ENCODE data around the gene RBM4B.
A peak's percentile ranks its signal among the peaks of the same experiment; 100 is the strongest.
"Not testable (repeated sequence)": the region's sequence is repeated elsewhere in the genome, so short reads cannot be mapped to it uniquely, and the experiment has no call there.

The RBM4B gene

DNA sequence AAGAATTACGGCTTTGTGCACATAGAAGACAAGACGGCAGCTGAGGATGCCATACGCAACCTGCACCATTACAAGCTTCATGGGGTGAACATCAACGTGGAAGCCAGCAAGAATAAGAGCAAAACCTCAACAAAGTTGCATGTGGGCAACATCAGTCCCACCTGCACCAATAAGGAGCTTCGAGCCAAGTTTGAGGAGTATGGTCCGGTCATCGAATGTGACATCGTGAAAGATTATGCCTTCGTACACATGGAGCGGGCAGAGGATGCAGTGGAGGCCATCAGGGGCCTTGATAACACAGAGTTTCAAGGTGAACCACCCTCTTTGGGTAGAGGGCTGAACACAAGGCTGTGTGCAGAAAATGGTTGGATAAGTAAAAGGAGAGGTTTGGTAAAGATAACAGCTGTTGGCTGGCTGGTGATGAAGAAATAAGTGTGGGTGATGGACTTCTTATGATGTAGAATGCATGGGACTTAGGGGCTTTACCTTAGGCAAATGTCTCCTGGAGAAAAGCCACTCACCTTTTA, 37.8 kb downstream of the RBM4B start:
- DNase-seq (ENCODE audit: low spot score) = not testable (repeated sequence)

DNA sequence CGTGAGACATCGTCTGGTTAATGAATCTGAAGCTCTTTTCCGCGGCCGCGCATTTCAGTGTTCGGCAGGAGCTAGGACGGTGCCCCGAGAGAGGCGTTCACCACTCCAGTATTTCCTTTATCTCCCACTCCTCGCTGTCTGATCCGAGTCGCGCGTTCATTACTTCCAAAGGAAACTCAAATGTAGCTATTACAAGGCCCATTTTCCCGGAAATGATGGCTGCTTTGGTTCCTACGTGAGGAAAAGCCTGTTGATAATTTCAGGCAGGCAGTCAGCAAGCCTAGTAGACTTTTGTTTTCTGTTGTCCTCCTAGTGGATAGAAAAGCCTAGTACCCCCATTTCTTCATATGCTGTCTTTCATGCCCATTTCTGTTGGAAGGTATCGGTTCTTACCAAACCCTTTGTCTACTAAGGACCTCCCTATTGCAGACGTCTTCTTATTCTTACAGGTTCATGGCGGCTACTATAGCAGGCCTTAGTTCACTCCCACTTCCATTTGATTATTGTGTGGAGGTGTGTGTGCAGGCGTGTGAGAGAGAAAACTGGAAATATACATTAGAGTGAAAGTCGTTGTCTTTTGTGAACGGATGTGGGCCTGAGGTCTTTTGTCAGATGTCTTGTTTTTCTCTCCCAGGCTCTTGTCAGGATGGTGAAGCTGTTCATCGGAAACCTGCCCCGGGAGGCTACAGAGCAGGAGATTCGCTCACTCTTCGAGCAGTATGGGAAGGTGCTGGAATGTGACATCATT, 38.4 kb downstream of the RBM4B start:
- peak; percentile 34 for DNase-seq (ENCODE audit: low spot score)

DNA sequence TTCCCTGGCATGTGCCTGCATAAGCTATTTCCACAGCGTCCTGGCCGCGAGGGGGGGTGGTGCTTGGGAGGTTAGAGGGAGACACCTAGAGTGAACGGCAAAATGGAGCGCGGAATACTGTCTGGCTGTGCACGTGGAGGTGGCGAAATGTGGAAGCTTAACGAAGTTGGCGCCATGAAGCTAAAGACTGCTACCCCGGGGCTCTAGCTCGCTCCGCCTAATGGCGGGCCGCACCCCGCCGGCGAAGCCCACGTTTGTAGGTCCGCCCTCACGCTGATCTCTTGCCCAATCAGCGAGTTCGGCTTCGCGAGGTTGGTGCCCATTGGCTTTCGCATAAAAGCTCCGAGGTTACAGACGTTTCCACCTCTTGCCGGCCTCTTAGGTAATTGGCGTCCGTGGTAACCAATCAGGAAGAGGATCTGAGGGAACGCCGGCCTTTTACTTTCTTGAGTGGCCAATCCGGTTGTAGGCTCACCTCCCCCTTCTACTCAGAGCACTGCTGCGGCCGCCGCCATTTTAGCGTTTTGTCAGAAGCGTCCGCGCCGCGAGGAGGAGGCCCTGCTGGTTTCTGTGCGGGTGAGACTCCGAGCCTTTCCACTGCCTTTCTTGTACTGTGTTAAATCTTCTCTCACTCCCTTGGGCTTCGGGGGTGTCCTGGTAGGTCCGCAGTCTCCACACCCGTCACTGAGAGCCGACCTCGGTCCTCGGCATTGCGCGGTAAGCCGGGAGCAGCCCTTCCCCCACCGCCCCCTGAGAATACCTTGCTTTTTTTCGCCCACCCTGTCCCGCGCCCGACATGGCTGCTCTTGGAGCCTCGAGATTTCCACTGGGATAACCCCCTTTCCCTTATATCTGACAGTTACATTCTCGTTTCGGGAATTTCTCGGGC, 39.3 kb downstream of the RBM4B start, which contains the start of gene RBM4:
RBM4 (plus strand) TSS at position 527 of the 889 bp plus-strand sequence. CDS start 1,009 bp downstream, outside the sequence.
- peak; percentile 100 for DNase-seq (ENCODE audit: low spot score)

DNA sequence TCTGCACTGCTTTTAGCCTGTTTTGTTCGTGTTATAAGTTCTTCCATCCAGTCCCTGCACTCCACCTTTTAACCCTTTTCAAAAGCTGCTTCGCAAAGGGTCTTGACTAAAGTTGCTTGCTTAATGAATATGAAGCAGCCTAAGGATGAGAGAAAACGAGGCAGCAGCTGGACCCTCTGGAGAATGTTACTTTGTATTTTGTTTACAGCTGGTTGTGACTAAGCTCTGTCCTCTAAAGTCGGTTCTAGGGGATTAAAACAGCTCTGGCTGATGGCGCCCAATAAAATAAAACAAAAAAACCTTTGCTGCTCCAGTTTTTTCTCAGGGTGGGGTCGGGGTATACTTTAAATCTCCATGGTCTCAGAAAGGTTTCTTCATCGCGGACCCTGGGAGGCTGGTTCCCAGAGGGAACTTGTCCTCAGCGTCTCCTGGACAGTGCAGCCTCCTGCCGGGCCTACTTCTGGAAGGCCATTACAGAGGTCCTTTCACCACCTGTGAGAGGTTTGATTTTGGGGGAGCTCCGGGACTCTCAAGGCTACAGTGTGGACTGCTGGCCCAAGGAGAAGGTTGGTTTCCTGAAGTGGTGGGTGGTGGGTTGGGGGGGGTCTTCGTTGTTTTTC, 40.0 kb downstream of the RBM4B start:
- no peak for DNase-seq (ENCODE audit: low spot score)

DNA sequence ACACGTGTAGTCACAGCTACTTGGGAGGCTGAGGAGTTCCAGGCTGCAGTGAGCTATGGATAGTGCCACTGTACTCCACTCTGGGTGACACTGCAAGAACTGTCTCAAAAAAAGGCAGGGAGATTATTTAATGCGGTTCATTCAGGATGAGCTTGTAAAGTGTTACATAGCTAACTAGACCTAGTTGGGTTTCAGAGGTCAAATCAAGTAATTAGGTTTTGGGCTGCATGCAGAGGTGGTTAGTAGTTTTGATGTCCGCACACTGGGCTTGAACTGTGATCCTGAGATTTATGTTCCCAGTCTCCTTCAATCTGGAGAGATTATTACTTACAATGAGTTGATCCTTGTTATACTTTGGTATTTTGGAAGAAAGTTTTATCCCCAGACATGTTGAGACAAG, 41.3 kb downstream of the RBM4B start:
- no peak for DNase-seq (ENCODE audit: low spot score)

DNA sequence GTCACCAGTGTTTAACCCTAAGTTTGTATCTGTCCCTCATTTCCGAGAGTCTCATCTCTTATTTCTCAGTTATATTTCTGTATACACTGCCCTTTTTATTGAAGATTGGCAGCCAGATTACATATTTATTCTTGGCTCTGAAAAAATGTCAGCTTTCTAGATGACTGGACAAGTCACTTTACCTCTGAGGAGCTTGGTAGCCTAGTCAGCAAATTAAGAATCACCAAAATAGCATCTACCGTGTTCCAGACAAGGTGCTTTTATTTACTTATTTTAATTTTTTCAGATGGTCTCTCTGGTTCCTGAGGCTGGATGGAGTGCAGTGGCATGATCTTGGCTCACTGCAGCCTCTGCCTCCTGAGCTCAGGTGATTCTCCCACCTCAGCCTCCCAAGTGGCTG, 44.7 kb downstream of the RBM4B start:
- DNase-seq (ENCODE audit: low spot score) = no peak

DNA sequence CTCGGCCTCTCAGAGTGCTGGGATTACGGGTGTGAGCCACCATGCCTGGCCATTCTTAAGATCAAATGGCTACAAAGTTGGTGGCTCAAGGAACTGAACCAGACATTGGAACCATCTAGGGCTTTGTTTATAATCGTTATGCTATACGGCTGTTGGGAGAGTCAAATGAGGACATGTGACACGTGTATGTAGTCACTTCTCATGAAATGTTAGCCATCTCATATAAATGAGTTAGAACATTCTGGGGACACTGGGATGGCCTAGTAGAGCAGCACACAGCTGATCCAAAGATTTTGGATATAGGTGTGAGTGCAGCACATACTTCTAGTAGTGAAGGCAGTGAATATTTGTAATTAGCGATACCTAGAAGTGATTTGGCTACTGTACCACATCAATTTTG, 45.8 kb downstream of the RBM4B start:
- no peak for DNase-seq (ENCODE audit: low spot score)

DNA sequence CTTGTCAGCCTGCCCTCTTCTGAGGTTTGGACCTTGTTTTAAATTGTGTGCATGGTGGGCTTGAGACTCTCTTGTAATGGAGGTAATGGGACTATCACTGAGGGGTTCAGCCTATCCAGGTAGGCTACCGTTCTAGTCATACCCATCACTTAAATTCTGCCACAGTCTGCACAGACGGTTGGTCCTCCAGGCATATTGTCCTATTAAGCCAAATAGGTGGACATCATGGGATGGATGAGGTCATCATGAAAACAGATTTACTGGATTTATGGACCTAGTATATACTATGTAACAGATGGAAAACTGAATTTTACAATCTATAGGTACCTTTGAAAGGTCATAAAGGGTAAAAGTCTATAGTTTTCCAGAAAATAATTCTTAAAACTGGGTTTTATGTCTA, 48.3 kb downstream of the RBM4B start:
- no peak for DNase-seq (ENCODE audit: low spot score)

DNA sequence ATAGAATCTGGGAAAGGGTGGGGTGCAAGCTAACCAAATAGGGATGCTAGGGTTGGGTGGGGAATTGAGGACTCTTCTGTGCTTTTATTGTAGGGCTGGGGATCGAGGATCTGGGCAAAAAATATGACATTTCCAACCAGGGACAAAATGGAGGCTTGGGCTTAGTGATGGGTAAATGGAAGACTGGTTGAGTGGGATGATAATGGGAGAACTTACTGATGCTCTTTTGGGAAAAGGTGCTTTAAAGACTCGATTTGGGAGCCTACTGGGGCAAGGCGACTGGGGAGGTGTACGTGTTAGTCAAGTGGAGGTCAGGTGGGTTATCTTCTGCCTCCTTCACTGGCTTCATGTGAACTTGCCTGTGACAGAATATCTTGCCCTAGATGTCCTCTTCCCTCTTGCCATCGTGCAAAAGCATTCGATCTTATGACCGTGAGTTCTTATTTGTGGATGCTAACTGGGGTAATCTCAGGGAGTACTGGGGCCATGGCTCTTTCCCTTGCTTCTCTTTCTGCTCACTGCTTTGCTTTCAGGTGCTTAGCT, 49.6 kb downstream of the RBM4B start:
- no peak for DNase-seq (ENCODE audit: low spot score)

DNA sequence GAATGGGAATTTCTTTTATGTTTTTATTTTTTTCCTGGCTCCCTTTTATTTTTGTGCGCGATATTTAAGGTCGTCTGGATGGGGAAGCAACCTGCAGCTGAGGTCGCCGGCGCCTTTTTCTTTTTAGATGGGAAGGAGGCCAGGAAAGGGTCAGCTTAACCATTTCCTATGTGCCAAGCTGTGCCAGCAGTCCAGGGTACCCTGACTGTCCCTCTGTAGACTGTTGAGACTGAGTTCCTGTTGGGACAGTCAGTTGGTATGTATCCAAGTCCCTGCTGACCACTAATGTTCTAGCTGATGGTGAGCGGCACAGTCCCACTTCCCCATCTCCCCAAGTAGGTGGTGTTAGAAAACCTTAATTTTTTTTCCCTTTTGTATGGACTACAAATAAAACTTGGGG, 50.8 kb downstream of the RBM4B start:
- peak; percentile 72 for DNase-seq (ENCODE audit: low spot score)

DNA sequence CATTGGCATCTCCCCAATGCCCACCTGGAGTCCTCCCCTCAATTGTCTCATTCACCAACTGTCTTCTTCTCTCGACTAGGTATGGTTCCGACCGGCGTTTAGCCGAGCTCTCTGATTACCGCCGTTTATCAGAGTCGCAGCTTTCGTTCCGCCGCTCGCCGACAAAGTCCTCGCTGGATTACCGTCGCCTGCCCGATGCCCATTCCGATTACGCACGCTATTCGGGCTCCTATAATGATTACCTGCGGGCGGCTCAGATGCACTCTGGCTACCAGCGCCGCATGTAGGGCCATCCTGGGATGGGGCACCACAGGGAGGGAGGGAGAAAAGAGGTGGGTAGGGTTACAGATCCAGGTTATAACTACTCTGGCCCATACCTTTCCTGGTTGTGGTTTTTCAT, 51.3 kb downstream of the RBM4B start:
- no peak for DNase-seq (ENCODE audit: low spot score)

DNA sequence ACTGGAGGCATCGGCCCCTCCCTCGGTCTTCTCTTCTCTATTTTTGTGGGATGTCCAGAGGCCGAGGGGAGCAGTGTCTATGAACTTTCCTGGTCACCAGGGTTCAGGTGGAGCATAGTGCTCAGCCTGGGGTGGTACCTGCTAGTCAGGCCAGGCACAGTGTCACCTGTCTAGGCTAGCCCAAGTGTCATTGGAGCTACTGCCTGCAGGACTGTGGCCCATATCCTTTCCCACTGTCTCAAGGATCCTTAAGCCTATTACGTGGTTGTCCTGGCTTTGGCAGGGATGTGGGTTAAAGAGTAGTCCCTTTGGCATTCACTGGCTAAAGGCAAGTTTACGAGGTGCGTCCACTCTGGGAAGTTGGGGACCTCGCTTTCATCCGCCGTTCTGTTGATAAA, 51.9 kb downstream of the RBM4B start:
- no peak for DNase-seq (ENCODE audit: low spot score)

DNA sequence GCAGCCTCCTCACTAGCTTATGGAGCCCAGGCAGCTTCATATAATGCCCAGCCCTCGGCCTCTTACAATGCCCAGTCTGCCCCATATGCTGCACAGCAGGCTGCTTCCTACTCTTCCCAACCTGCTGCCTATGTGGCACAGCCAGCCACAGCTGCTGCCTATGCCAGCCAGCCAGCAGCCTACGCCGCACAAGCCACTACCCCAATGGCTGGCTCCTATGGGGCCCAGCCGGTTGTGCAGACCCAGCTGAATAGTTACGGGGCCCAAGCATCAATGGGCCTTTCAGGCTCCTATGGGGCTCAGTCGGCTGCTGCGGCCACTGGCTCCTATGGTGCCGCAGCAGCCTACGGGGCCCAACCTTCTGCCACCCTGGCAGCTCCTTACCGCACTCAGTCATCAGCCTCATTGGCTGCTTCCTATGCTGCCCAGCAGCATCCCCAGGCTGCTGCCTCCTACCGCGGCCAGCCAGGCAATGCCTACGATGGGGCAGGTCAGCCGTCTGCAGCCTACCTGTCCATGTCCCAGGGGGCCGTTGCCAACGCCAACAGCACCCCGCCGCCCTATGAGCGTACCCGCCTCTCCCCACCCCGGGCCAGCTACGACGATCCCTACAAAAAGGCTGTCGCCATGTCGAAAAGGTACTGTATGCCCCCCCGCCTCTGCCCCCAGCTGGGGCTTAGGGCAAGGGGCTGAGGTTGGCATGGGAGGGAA, 52.5 kb downstream of the RBM4B start:
- DNase-seq (ENCODE audit: low spot score) = peak; percentile 24

DNA sequence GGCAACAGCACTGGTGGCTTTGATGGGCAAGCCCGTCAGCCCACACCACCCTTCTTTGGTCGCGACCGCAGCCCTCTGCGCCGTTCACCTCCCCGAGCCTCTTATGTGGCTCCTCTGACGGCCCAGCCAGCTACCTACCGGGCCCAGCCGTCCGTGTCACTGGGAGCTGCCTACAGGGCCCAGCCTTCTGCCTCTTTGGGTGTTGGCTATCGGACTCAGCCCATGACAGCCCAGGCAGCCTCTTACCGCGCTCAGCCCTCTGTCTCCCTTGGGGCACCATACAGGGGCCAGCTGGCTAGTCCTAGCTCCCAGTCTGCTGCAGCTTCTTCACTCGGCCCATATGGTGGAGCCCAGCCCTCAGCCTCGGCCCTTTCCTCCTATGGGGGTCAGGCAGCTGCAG, 53.2 kb downstream of the RBM4B start:
- DNase-seq (ENCODE audit: low spot score) = no peak

DNA sequence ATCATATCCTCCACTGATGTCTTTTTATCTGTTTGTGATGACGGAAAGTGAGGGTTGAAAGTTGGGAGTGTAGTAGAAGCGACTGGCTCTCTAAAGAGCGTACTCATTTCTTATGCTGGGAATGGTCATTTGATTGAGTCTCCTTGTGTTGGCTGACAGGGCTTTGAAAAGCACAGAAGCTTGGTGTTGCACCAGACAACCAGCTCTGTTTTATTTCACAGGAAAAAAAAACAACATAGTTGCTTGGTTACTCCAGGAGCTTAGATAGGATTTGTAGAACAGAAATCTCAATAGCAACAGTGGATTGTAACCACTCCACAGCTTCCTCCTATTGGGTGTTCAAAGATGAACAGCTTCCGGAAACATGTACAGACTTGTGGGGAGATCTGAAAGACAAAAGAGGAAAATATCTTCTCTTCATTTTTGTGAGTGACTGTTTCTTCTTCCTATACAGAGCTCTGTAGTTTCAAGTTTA, 58.6 kb downstream of the RBM4B start:
- peak; percentile 45 for DNase-seq (ENCODE audit: low spot score)

DNA sequence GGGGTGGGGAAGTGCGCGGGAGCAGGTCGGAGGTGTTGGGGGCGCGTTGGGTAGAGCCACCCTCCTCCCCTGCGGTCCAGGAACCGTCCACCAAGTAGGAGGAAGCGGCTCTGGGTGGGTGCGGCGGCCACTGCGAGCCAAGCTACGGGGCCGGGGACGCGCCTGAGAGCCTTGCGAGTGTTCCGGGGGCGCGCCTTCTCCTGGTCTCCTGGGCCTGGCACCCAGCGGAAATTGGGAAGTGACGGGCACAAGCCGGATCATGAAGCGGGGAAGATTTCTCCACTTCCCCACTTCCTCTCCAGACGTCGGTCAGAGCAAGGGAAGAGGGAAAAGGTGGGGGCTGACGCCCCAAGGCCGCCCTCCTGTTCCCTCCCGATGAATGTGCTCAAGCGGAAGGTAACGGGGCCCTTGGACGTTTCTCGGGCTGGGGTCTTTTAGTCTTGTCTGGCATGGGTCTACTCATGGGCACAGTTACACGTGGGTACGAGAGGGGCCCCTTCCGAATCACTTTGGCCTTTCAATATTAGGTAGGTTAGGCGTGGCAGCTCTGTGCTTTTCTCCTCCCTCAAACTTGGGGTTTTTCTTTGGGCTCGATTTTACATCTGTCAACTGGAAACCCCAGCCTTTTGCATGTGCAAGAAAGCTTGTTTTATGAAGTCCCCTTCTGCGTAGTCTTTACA, 60.4 kb downstream of the RBM4B start:
- no peak for DNase-seq (ENCODE audit: low spot score)

DNA sequence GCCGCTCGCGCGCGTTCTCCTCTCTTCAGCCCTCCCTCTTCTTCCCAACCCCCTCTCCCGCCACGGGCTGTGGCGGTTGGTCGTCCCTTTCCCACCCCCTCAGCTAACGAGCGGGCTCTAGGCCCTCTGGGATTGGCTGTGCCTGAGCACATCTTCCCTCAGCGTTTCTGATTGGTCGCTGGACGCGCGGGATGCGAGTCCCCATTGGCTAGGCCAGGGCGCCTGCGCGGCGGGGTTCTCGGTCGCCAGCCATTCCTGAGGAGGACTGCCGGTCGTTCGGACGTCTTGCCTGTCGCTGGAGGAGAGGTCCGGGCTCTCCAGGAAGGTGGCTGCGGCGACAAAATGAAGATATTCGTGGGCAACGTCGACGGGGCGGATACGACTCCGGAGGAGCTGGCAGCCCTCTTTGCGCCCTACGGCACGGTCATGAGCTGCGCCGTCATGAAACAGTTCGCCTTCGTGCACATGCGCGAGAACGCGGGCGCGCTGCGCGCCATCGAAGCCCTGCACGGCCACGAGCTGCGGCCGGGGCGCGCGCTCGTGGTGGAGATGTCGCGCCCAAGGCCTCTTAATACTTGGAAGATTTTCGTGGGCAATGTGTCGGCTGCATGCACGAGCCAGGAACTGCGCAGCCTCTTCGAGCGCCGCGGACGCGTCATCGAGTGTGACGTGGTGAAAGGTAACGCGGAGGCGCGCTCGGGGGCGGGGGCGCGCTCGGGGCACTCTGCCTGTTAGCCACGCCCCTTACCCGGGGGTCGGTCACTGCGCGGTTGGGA, 61.1 kb downstream of the RBM4B start, which contains the start of gene RBM14:
RBM14 (plus strand) TSS at position 252 of the 776 bp plus-strand sequence; CDS start at position 343, 91 bp downstream.
- peak; percentile 99 for DNase-seq (ENCODE audit: low spot score)
